H1 (cell line): ENCODE results near the gene MYADM. TPM values are rescaled to one million over a fixed set of nuclear protein-coding genes. Genes with fewer than 3 reads are reported as not detected.

Experiments
- CTCF ChIA-PET: fragments of 300-600 bp; sonication (Branson Sonifier 250); formaldehyde crosslinking; loops from one replicate; lab custom pipeline; 2021; ENCODE audit not compliant: partially characterized antibody; lab: Charles Lee
- POLR2A ChIA-PET: fragments of 300-600 bp; sonication (Branson Sonifier 250); formaldehyde crosslinking; loops from one replicate; lab custom pipeline; 2021; ENCODE audit warnings: inconsistent platforms; ENCODE audit not compliant: partially characterized antibody; lab: Charles Lee
- DNase-seq, 2 experiments: peaks; one replicate each; pipeline versions ENCODE4 v3.0.0 to v3.0.0-alpha.2; 2010 to 2022; ENCODE audit warnings: low spot score in 2 of 2, low read depth in 1 of 2, mixed read lengths in 1 of 2
- FAIRE-seq: peaks from 2 replicates; lab custom pipeline; 2011; peaks lifted over from hg19 to GRCh38; lab: Jason Lieb, UNC
- H2AFZ ChIP-seq: 2 replicates; pipeline ENCODE4 v1.8.1; 2012; ENCODE audit warnings: low read length, inconsistent platforms
- H2AK5ac ChIP-seq: 2 replicates; pipeline ENCODE4 v1.6.1; 2013; ENCODE audit warnings: low read depth, low read length
- H2BK120ac ChIP-seq: replicated peaks from 2 replicates; pipeline ENCODE3; 2013; ENCODE audit warnings: low read depth, low read length, inconsistent platforms
- H2BK12ac ChIP-seq: 2 replicates; pipeline ENCODE4 v1.6.1; 2013; ENCODE audit warnings: low read depth, low read length
- H2BK15ac ChIP-seq: 2 replicates; pipeline ENCODE4 v1.6.1; 2013; ENCODE audit warnings: low read length
- H2BK20ac ChIP-seq: 2 replicates; pipeline ENCODE4 v1.6.1; 2013; ENCODE audit warnings: low read length
- H2BK5ac ChIP-seq: 2 replicates; pipeline ENCODE4 v1.6.1; 2013; ENCODE audit warnings: low read depth, low read length
- H3K14ac ChIP-seq: 2 replicates; pipeline ENCODE4 v1.6.1; 2013; ENCODE audit warnings: inconsistent platforms; ENCODE audit not compliant: insufficient read length
- H3K18ac ChIP-seq: 2 replicates; pipeline ENCODE4 v1.6.1; 2013; ENCODE audit warnings: low read length; ENCODE audit errors: extremely low read depth
- H3K23ac ChIP-seq: 2 replicates; pipeline ENCODE4 v1.6.1; 2013; ENCODE audit warnings: inconsistent platforms; ENCODE audit not compliant: insufficient read length
- H3K23me2 ChIP-seq: 2 replicates; pipeline ENCODE4 v1.6.1; 2013; ENCODE audit warnings: low read depth, low read length
- H3K27ac ChIP-seq: 2 replicates; pipeline ENCODE4 v1.6.1; 2011; ENCODE audit warnings: low read depth, low read length, inconsistent platforms
- H3K27me3 ChIP-seq, 4 experiments: replicated peaks in 1 of 4; 1 replicate in 1 of 4; 2 replicates in 3 of 4; pipeline versions ENCODE4 v1.6.1 to v1.8.1; 2011 to 2013; ENCODE audit warnings: low read length in 3 of 4, mild to moderate bottlenecking in 3 of 4, inconsistent platforms in 2 of 4, mixed read lengths in 2 of 4, moderate library complexity in 1 of 4; ENCODE audit not compliant: control insufficient read depth in 3 of 4, insufficient read depth in 3 of 4; ENCODE audit errors: extremely low read depth in 1 of 4
- H3K36me3 ChIP-seq, 4 experiments: 2 replicates each; pipeline versions ENCODE4 v1.6.1 to v1.8.1; 2011 to 2013; ENCODE audit warnings: mild to moderate bottlenecking in 4 of 4, low read length in 3 of 4, moderate library complexity in 2 of 4, control low read depth in 1 of 4, inconsistent platforms in 1 of 4; ENCODE audit not compliant: insufficient read depth in 4 of 4, control insufficient read depth in 2 of 4
- H3K4ac ChIP-seq: replicated peaks from 2 replicates; pipeline ENCODE3; 2013; ENCODE audit warnings: low read length, low read depth, mixed read lengths, inconsistent platforms; ENCODE audit not compliant: insufficient read length
- H3K4me1 ChIP-seq, 4 experiments: replicated peaks in 1 of 4; 1 replicate in 1 of 4; 2 replicates in 3 of 4; pipeline versions ENCODE4 v1.6.1 to v1.8.1; 2011 to 2013; ENCODE audit warnings: low read length in 3 of 4, inconsistent platforms in 2 of 4, mixed read lengths in 1 of 4; ENCODE audit not compliant: insufficient read depth in 4 of 4, control insufficient read depth in 3 of 4
- H3K4me2 ChIP-seq, 2 experiments: 2 replicates each; pipeline versions ENCODE4 v1.6.1 to v1.8.1; 2011 to 2013; ENCODE audit warnings: low read depth in 2 of 2, low read length in 2 of 2, control low read depth in 1 of 2, inconsistent platforms in 1 of 2, mild to moderate bottlenecking in 1 of 2; ENCODE audit not compliant: insufficient read depth in 1 of 2
- H3K4me3 ChIP-seq, 4 experiments: fragments of 200-600, 300-600 bp in 1 of 4; sonication (generic), shearing (Covaris generic), sonication (Bioruptor Twin) in 1 of 4; 2 replicates each; pipeline versions ENCODE4 v1.5.1 to v1.8.1; 2011 to 2016; ENCODE audit warnings: low read length in 4 of 4, low read depth in 3 of 4, control low read depth in 2 of 4, inconsistent platforms in 2 of 4, mild to moderate bottlenecking in 2 of 4, mixed read lengths in 1 of 4, moderate library complexity in 1 of 4; ENCODE audit not compliant: insufficient read depth in 2 of 4; ENCODE audit errors: extremely low read depth in 1 of 4
- H3K56ac ChIP-seq: replicated peaks from 2 replicates; pipeline ENCODE3; 2013; ENCODE audit warnings: low read depth, mild to moderate bottlenecking, mixed read lengths, low read length, inconsistent platforms; ENCODE audit not compliant: insufficient read length
- H3K79me1 ChIP-seq: 2 replicates; pipeline ENCODE4 v1.6.1; 2013; ENCODE audit warnings: low read depth, low read length, control low read depth
- H3K79me2 ChIP-seq, 2 experiments: 2 replicates each; pipeline versions ENCODE4 v1.6.1 to v1.8.1; 2012 to 2013; ENCODE audit warnings: low read length in 2 of 2, mild to moderate bottlenecking in 2 of 2, inconsistent platforms in 1 of 2; ENCODE audit not compliant: insufficient read depth in 2 of 2, control insufficient read depth in 1 of 2
- H3K9ac ChIP-seq, 4 experiments: replicated peaks in 1 of 4; 1 replicate in 1 of 4; 2 replicates in 3 of 4; pipeline versions ENCODE4 v1.6.1 to v1.8.1; 2011 to 2013; ENCODE audit warnings: low read depth in 3 of 4, low read length in 3 of 4, control low read depth in 2 of 4, mild to moderate bottlenecking in 2 of 4, moderate library complexity in 2 of 4, inconsistent platforms in 1 of 4; ENCODE audit errors: extremely low read depth in 1 of 4
- H3K9me3 ChIP-seq, 2 experiments: 2 replicates each; pipeline versions ENCODE4 v1.6.1 to v1.8.1; 2012 to 2013; ENCODE audit warnings: mild to moderate bottlenecking in 2 of 2, moderate library complexity in 2 of 2, control low read depth in 1 of 2, inconsistent platforms in 1 of 2, low read depth in 1 of 2, low read length in 1 of 2, mixed read lengths in 1 of 2; ENCODE audit not compliant: insufficient read depth in 2 of 2
- H4K20me1 ChIP-seq, 2 experiments: replicated peaks in 1 of 2; 2 replicates each; pipeline versions ENCODE3 to v1.8.1; 2011 to 2013; ENCODE audit warnings: inconsistent platforms in 2 of 2, low read length in 2 of 2, mild to moderate bottlenecking in 1 of 2; ENCODE audit not compliant: insufficient read depth in 2 of 2, control insufficient read depth in 1 of 2
- H4K5ac ChIP-seq: 2 replicates; pipeline ENCODE4 v1.6.1; 2013; ENCODE audit warnings: low read length, low read depth, mixed read lengths, inconsistent platforms; ENCODE audit not compliant: insufficient read length
- H4K8ac ChIP-seq: 2 replicates; pipeline ENCODE4 v1.8.0; 2013; ENCODE audit warnings: mild to moderate bottlenecking, moderate library complexity, low read length, inconsistent platforms; ENCODE audit not compliant: insufficient read depth; ENCODE audit errors: extremely low read depth
- H4K91ac ChIP-seq: replicated peaks from 2 replicates; pipeline ENCODE3; 2013; ENCODE audit warnings: low read length, mixed read lengths, inconsistent platforms; ENCODE audit not compliant: insufficient read length
- CHD1 ChIP-seq: IDR thresholded peaks from 2 replicates; pipeline ENCODE4 v1.6.1; 2012; ENCODE audit warnings: low read depth, low read length, improper control_type of control experiment
- CREB1 ChIP-seq: IDR thresholded peaks from 2 replicates; pipeline ENCODE4 v1.6.1; 2012; ENCODE audit warnings: inconsistent platforms
- JUND ChIP-seq: IDR thresholded peaks from 2 replicates; pipeline ENCODE4 v1.6.1; 2011; ENCODE audit warnings: mild to moderate bottlenecking, improper control_type of control experiment, low read length
- KDM1A ChIP-seq: fragments of 200-600, 300-600 bp; sonication (generic); IDR thresholded peaks from 2 replicates; pipeline ENCODE4 v1.7.1; 2016; ENCODE audit warnings: mild to moderate bottlenecking, low read length, borderline replicate concordance
- KDM5A ChIP-seq: fragments of 200-600 bp; IDR thresholded peaks from 2 replicates; pipeline ENCODE4 v1.7.1; 2012; ENCODE audit warnings: mild to moderate bottlenecking, low read length, inconsistent platforms, mixed read lengths
- POLR2AphosphoS5 ChIP-seq: IDR thresholded peaks from 2 replicates; pipeline ENCODE4 v1.6.1; 2011; ENCODE audit warnings: low read depth, low read length
- SAP30 ChIP-seq: fragments of 300-600 bp; sonication (generic); IDR thresholded peaks from 2 replicates; pipeline ENCODE4 v1.7.1; 2012; ENCODE audit warnings: low read length, moderate library complexity, mild to moderate bottlenecking, inconsistent platforms; ENCODE audit not compliant: insufficient read depth, insufficient replicate concordance
- SIN3A ChIP-seq, 2 experiments: IDR thresholded peaks in 1 of 2; conservative IDR thresholded peaks in 1 of 2; 2 replicates each; pipeline ENCODE4 v1.6.1; 2011 to 2012; ENCODE audit warnings: low read length in 2 of 2, improper control_type of control experiment in 1 of 2, low read depth in 1 of 2, mild to moderate bottlenecking in 1 of 2
- SP4 ChIP-seq: IDR thresholded peaks from 2 replicates; pipeline ENCODE4 v1.6.1; 2012; ENCODE audit warnings: low read length, inconsistent platforms
- TAF7 ChIP-seq: optimal IDR thresholded peaks from 2 replicates; pipeline ENCODE3; 2011; ENCODE audit warnings: low read depth, mild to moderate bottlenecking, inconsistent platforms, low read length, moderate library complexity, borderline replicate concordance
- WGBS, 2 experiments: shearing (Covaris generic) in 1 of 2; methylation state at CpG; one replicate each; pipeline versions ENCODE4 v1.1.6 to v1.1.7; 2013 to 2015; ENCODE audit warnings: low lambda C conversion rate in 2 of 2, mixed read lengths in 2 of 2, inconsistent platforms in 1 of 2, low coverage in 1 of 2, missing lambda C conversion rate in 1 of 2; ENCODE audit not compliant: insufficient replicate concordance in 2 of 2, insufficient coverage in 1 of 2, insufficient read length in 1 of 2; ENCODE audit errors: extremely low coverage in 1 of 2, missing lambda C conversion rate in 1 of 2; 5-methylcytosine and 5-hydroxymethylcytosine counted together
- polyA plus RNA-seq, 7 experiments: library from polyadenylated mRNA; depleted of rRNA in 3 of 7; stranded (reverse) in 5 of 7; unstranded in 2 of 7; fragments of >200 nt in 5 of 7; fragments of 200-250 nt in 2 of 7; gene quantifications; 1 replicate in 5 of 7; 2 replicates in 1 of 7; 4 replicates in 1 of 7; pipeline versions ENCODE4 v1.2.1 to v1.2.3, GENCODE V29; 2011 to 2013; ENCODE audit warnings: missing spikeins in 2 of 7, mixed read lengths in 2 of 7
- total RNA-seq: library from RNA; stranded (reverse); fragmentation: NEBNext Ultra II Directional; extraction: Animal tissue kit (Norgen Biotek cat#: 25700); gene quantifications from 2 replicates; pipeline ENCODE4 v1.2.1, GENCODE V29; 2021

The MYADM gene
- total and polyA plus RNA-seq, 2 of the 8 experiments (the other 6 are each of a cell fraction or from before 2014, with no cell fraction given), result 70.1 to 74.2 TPM

GRCh38 chr19:53868091-53868891 lies 608 bp downstream of the MYADM start:
- H2AK5ac ChIP-seq, result peak overlapping the region; percentile 59; the same call in 1 of the 2 replicates
- H2BK5ac ChIP-seq, result peak overlapping the region; percentile 95; the same call in 1 of the 2 replicates
- H4K91ac ChIP-seq, result no peak overlapping the region
- peak overlapping the region; percentile 85 for H3K27ac ChIP-seq
- peaks cover 16% of the 10 kb centered on the region; the same call in 1 of the 2 replicates for H3K23me2 ChIP-seq
- peaks cover 9% of the 10 kb centered on the region; the same call in 1 of the 2 replicates for H3K79me1 ChIP-seq
- H3K4me2 ChIP-seq, result peak overlapping the region; percentile 87 to 94
- H4K8ac ChIP-seq, result peak overlapping the region; percentile 97; the same call in 1 of the 2 replicates
- peak overlapping the region; percentile 88 to 95 (median 92) for H3K9ac ChIP-seq
- H3K4me3 ChIP-seq, result peak overlapping the region; percentile 69 to 94 (median 79)
- ChIA-PET CTCF (interaction anchor here (0.7 to 5.1 kb wide), 13 partner anchors 9 to 157 kb away, joined by 3 to 23 read pairs (median 4); partner anchors contain the start of gene PRKCG), POLR2A (interaction anchor here (0.6 to 7.1 kb wide), 48 partner anchors 9 to 823 kb away, joined by 3 to 137 read pairs (median 4); partner anchors contain the start of genes CNOT3, ERVV-2, PRKCG and PRPF31)
- H3K27me3 ChIP-seq, result no peaks in the 10 kb centered on the region
- H3K18ac ChIP-seq, result peak overlapping the region; percentile 78
- no peaks in the 10 kb centered on the region for H3K9me3 ChIP-seq
- peaks cover 0 to 13% (median 8%) of the 10 kb centered on the region in 4 experiments; a peak in 6 of 7 replicates for H3K4me1 ChIP-seq
- H3K36me3 ChIP-seq, result peaks cover under 1 to 5% (median 3%) of the 10 kb centered on the region in 4 experiments; a peak in 4 of 8 replicates
- peaks cover 0 to 17% of the 10 kb centered on the region in 2 experiments; a peak in 1 of 4 replicates for H3K79me2 ChIP-seq
- DNase-seq (peak in 1 of 2 experiments; percentile 71), FAIRE-seq (no peak)
- peak overlapping the region; percentile 54 for H2BK120ac ChIP-seq
- H2BK20ac ChIP-seq, result no peak overlapping the region
- WGBS, 2 experiments, result 1% methylated on average over 18 of the region's 37 CpGs; no CpG with 5 or more reads in 1 of the 2 experiments
- H2BK12ac ChIP-seq, result peak overlapping the region; percentile 33; the same call in 1 of the 2 replicates
- H3K23ac ChIP-seq, result no peak overlapping the region
- H3K4ac ChIP-seq, result peak overlapping the region; percentile 96
- no peak overlapping the region; the same call in 1 of the 2 replicates for H2BK15ac ChIP-seq
- H2AFZ ChIP-seq, result no peak overlapping the region
- H3K14ac ChIP-seq, result no peak overlapping the region
- H4K20me1 ChIP-seq, result peaks cover 4% of the 10 kb centered on the region in 2 experiments
- peak overlapping the region; percentile 64 for H3K56ac ChIP-seq
- no peak overlapping the region for H4K5ac ChIP-seq
- TF ChIP-seq SIN3A (conservative IDR thresholded peaks at IDR 0.05 in 1 of 2, IDR thresholded peaks at IDR 0.05 in 1 of 2; ENCODE audit: low read depth in 1 of 2, low read length in 2 of 2) (no peak; a peak in 1 of 4 replicates), KDM1A (no peak), CHD1 (no peak), CREB1 (no peak), TAF7 (peak; percentile 1), KDM5A (no peak), JUND (no peak), SP4 (peak; percentile 25; the same call in 1 of the 2 replicates), POLR2AphosphoS5 (peak; percentile 92), SAP30 (peak; percentile 24)
